Keratinocyte (primary cell): ENCODE measurements around the gene PLA2G2F.

Source experiments
- EZH2 ChIP-seq: IDR thresholded peaks from one replicate; pipeline ENCODE4 v1.6.1; 2012; ENCODE audit warnings: inconsistent platforms, mild to moderate bottlenecking, low read length, moderate library complexity
- TF ChIP-seq, protein P1 (sequence below), 3 experiments: IDR thresholded peaks in 1 of 3; conservative IDR thresholded peaks in 1 of 3; optimal IDR thresholded peaks in 1 of 3; 2 replicates in 2 of 3; 3 replicates in 1 of 3; pipeline versions ENCODE3 to v1.5.1; 2011; ENCODE audit warnings: low read length in 3 of 3, mild to moderate bottlenecking in 3 of 3, moderate library complexity in 2 of 3, control low read depth in 1 of 3, inconsistent platforms in 1 of 3; ENCODE audit not compliant: insufficient read depth in 2 of 3; ENCODE audit errors: extremely low read depth in 1 of 3

DNA sequence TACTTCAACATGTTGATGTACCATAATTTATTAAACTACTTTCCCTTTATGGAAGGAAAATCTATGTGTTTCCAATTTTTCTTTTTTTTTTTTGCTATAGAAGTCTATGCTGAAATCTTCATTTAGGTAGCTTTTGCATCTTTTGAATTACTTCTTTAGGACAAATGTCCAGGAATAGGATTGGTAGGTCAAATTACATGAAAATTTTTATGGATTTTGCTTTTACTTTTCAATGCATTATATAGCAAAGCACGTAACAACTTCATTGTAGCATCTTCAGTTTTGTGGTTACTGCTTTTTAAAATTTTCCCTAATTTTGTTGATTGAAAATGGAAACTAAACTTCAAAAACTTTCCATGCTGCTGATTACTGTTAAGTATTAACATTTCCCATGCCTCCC is 59.2 kb downstream of the PLA2G2F start:
- TF ChIP-seq, protein P1, sequence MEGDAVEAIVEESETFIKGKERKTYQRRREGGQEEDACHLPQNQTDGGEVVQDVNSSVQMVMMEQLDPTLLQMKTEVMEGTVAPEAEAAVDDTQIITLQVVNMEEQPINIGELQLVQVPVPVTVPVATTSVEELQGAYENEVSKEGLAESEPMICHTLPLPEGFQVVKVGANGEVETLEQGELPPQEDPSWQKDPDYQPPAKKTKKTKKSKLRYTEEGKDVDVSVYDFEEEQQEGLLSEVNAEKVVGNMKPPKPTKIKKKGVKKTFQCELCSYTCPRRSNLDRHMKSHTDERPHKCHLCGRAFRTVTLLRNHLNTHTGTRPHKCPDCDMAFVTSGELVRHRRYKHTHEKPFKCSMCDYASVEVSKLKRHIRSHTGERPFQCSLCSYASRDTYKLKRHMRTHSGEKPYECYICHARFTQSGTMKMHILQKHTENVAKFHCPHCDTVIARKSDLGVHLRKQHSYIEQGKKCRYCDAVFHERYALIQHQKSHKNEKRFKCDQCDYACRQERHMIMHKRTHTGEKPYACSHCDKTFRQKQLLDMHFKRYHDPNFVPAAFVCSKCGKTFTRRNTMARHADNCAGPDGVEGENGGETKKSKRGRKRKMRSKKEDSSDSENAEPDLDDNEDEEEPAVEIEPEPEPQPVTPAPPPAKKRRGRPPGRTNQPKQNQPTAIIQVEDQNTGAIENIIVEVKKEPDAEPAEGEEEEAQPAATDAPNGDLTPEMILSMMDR (optimal IDR thresholded peaks at IDR 0.05 in 1 of 3, IDR thresholded peaks at IDR 0.05 in 1 of 3, conservative IDR thresholded peaks at IDR 0.05 in 1 of 3; ENCODE audit: extremely low read depth in 1 of 3, insufficient read depth in 2 of 3, low read length in 3 of 3), result no peak
- no peak for TF ChIP-seq EZH2
